Measurements from ENCODE around the gene AXDND1. TPM values are rescaled to one million over a fixed set of nuclear protein-coding genes. Genes with fewer than 3 reads are reported as not detected.
"Not testable (repeated sequence)": the region's sequence is repeated elsewhere in the genome, so short reads cannot be mapped to it uniquely, and the experiment has no call there.

The AXDND1 gene
- polyA plus RNA-seq, 6 donors from 2014 or later: 0.08 TPM; not detected in 5

GRCh38 chr1:179384027-179384426 lies 18.3 kb downstream of the AXDND1 start:
- peaks cover 0 to 6% (median 4%) of the 10 kb centered on the region in 3 donors for H3K27me3 Mint-ChIP-seq
- no peak overlapping the region for H3K27ac Mint-ChIP-seq
- ATAC-seq (ENCODE audit: low read depth in 2 of 2) (no peak), DNase-seq (no peak)
- no peaks in the 10 kb centered on the region for H3K4me1 Mint-ChIP-seq
- no peak overlapping the region for H3K4me3 Mint-ChIP-seq
- no peaks in the 10 kb centered on the region for H3K36me3 Mint-ChIP-seq
- H3K9me3 Mint-ChIP-seq: no peaks in the 10 kb centered on the region

- Mint-ChIP-seq H3K9me3 (no peaks in the 10 kb centered on the region), H3K4me1 (no peaks in the 10 kb centered on the region), H3K36me3 (no peaks in the 10 kb centered on the region), H3K4me3 (no peak overlapping the region), H3K27me3 (peaks cover 0 to 6% (median 4%) of the 10 kb centered on the region in 3 donors), H3K27ac (no peak overlapping the region)
- DNase-seq (no peak), ATAC-seq (ENCODE audit: low read depth in 2 of 2) (no peak)
Measured at GRCh38 chr1:179385510-179385909, 19.7 kb downstream of the AXDND1 start.

GRCh38 chr1:179393721-179394120 lies 27.9 kb downstream of the AXDND1 start:
- no peak overlapping the region for H3K27ac Mint-ChIP-seq
- H3K4me3 Mint-ChIP-seq: no peak overlapping the region
- DNase-seq (no peak), ATAC-seq (ENCODE audit: low read depth in 2 of 2) (no peak)
- H3K27me3 Mint-ChIP-seq: peaks cover 12 to 39% (median 19%) of the 10 kb centered on the region in 3 donors
- H3K36me3 Mint-ChIP-seq: peaks cover 8 to 25% of the 10 kb centered on the region in 2 donors
- H3K4me1 Mint-ChIP-seq: no peaks in the 10 kb centered on the region
- peaks cover 5 to 32% (median 23%) of the 10 kb centered on the region in 7 donors for H3K9me3 Mint-ChIP-seq

GRCh38 chr1:179399399-179399798 lies 33.6 kb downstream of the AXDND1 start:
- not testable (repeated sequence) for H3K27ac Mint-ChIP-seq; H3K4me1 Mint-ChIP-seq; H3K4me3 Mint-ChIP-seq; DNase-seq; ATAC-seq (ENCODE audit: low read depth in 2 of 2); H3K9me3 Mint-ChIP-seq; H3K36me3 Mint-ChIP-seq
- H3K27me3 Mint-ChIP-seq: peaks cover 7 to 27% (median 23%) of the 10 kb centered on the region in 3 donors

- not testable (repeated sequence) for H3K36me3 Mint-ChIP-seq, H3K27me3 Mint-ChIP-seq
Measured at GRCh38 chr1:179417760-179418159, 52.0 kb downstream of the AXDND1 start.

GRCh38 chr1:179418706-179419105 lies 52.9 kb downstream of the AXDND1 start:
- not testable (repeated sequence) for H3K4me3 Mint-ChIP-seq; ATAC-seq (ENCODE audit: low read depth in 2 of 2); DNase-seq; H3K36me3 Mint-ChIP-seq; H3K27ac Mint-ChIP-seq; H3K27me3 Mint-ChIP-seq; H3K4me1 Mint-ChIP-seq
- H3K9me3 Mint-ChIP-seq: peaks cover 3 to 29% (median 9%) of the 10 kb centered on the region in 7 donors

More at GRCh38 chr1:179417760-179418159, 52.0 kb downstream of the AXDND1 start:
- peaks cover 2 to 28% (median 8%) of the 10 kb centered on the region in 7 donors for H3K9me3 Mint-ChIP-seq
- H3K4me1 Mint-ChIP-seq; H3K27ac Mint-ChIP-seq; DNase-seq; ATAC-seq (ENCODE audit: low read depth in 2 of 2); H3K4me3 Mint-ChIP-seq: not testable (repeated sequence)

- no peak overlapping the region for H3K27ac Mint-ChIP-seq
- H3K27me3 Mint-ChIP-seq: peaks cover 0 to 7% (median 0%) of the 10 kb centered on the region in 3 donors
- ATAC-seq (ENCODE audit: low read depth in 2 of 2) (no peak), DNase-seq (no peak)
- no peak overlapping the region for H3K4me3 Mint-ChIP-seq
- H3K4me1 Mint-ChIP-seq: no peaks in the 10 kb centered on the region
- H3K36me3 Mint-ChIP-seq: peaks cover 13 to 28% of the 10 kb centered on the region in 2 donors
- H3K9me3 Mint-ChIP-seq: peaks cover 12 to 51% (median 25%) of the 10 kb centered on the region in 7 donors
Measured at GRCh38 chr1:179424610-179425009, 58.8 kb downstream of the AXDND1 start.

- peaks cover 12 to 47% (median 25%) of the 10 kb centered on the region in 7 donors for H3K9me3 Mint-ChIP-seq
- ATAC-seq (ENCODE audit: low read depth in 2 of 2): no peak
Measured at GRCh38 chr1:179425186-179425585, 59.4 kb downstream of the AXDND1 start.

GRCh38 chr1:179437171-179437570 lies 71.4 kb downstream of the AXDND1 start:
- H3K9me3 Mint-ChIP-seq: peaks cover 2 to 16% (median 4%) of the 10 kb centered on the region in 7 donors
- peak overlapping the region in 1 of 6 donors; percentile 47 for H3K27ac Mint-ChIP-seq
- DNase-seq: no peak
- peaks cover 23 to 36% (median 26%) of the 10 kb centered on the region in 3 donors for H3K27me3 Mint-ChIP-seq
- H3K4me1 Mint-ChIP-seq: no peaks in the 10 kb centered on the region
- peaks cover 0 to 5% of the 10 kb centered on the region in 2 donors for H3K36me3 Mint-ChIP-seq
- ATAC-seq (ENCODE audit: low read depth in 2 of 2): no peak
- H3K4me3 Mint-ChIP-seq: no peak overlapping the region

More at GRCh38 chr1:179425186-179425585, 59.4 kb downstream of the AXDND1 start:
- H3K27me3 Mint-ChIP-seq: peaks cover 0 to 7% (median 0%) of the 10 kb centered on the region in 3 donors
- H3K4me1 Mint-ChIP-seq: no peaks in the 10 kb centered on the region
- no peak for DNase-seq
- no peak overlapping the region for H3K4me3 Mint-ChIP-seq
- H3K27ac Mint-ChIP-seq: no peak overlapping the region
- H3K36me3 Mint-ChIP-seq: peaks cover 13 to 28% of the 10 kb centered on the region in 2 donors

GRCh38 chr1:179439646-179440045 lies 73.9 kb downstream of the AXDND1 start:
- peaks cover 7 to 19% (median 17%) of the 10 kb centered on the region in 3 donors for H3K27me3 Mint-ChIP-seq
- H3K4me1 Mint-ChIP-seq: not testable (repeated sequence)

GRCh38 chr1:179440301-179440700 lies 74.5 kb downstream of the AXDND1 start:
- H3K4me3 Mint-ChIP-seq; H3K27ac Mint-ChIP-seq; H3K36me3 Mint-ChIP-seq; H3K9me3 Mint-ChIP-seq; DNase-seq; ATAC-seq (ENCODE audit: low read depth in 2 of 2); H3K4me1 Mint-ChIP-seq: not testable (repeated sequence)
- peaks cover 5 to 17% (median 15%) of the 10 kb centered on the region in 3 donors for H3K27me3 Mint-ChIP-seq

More at GRCh38 chr1:179439646-179440045, 73.9 kb downstream of the AXDND1 start:
- H3K4me3 Mint-ChIP-seq; DNase-seq; H3K36me3 Mint-ChIP-seq; ATAC-seq (ENCODE audit: low read depth in 2 of 2); H3K27ac Mint-ChIP-seq; H3K9me3 Mint-ChIP-seq: not testable (repeated sequence)

GRCh38 chr1:179440971-179441370 lies 75.2 kb downstream of the AXDND1 start:
- Mint-ChIP-seq H3K4me1 (no peaks in the 10 kb centered on the region), H3K4me3 (no peak overlapping the region), H3K36me3 (no peaks in the 10 kb centered on the region), H3K27me3 (peaks cover 9 to 15% (median 15%) of the 10 kb centered on the region in 3 donors), H3K9me3 (peaks cover 0 to 7% (median 2%) of the 10 kb centered on the region in 7 donors), H3K27ac (no peak overlapping the region)
- ATAC-seq (ENCODE audit: low read depth in 2 of 2) (no peak), DNase-seq (no peak)

GRCh38 chr1:179441501-179441900 lies 75.7 kb downstream of the AXDND1 start:
- Mint-ChIP-seq H3K27ac (no peak overlapping the region), H3K4me3 (no peak overlapping the region), H3K9me3 (peaks cover 0 to 7% (median 2%) of the 10 kb centered on the region in 7 donors), H3K27me3 (peaks cover 9 to 11% (median 10%) of the 10 kb centered on the region in 3 donors), H3K4me1 (no peaks in the 10 kb centered on the region), H3K36me3 (no peaks in the 10 kb centered on the region)
- no peak for DNase-seq
- ATAC-seq (ENCODE audit: low read depth in 2 of 2): no peak

- DNase-seq; H3K4me3 Mint-ChIP-seq; H3K9me3 Mint-ChIP-seq; H3K4me1 Mint-ChIP-seq; ATAC-seq (ENCODE audit: low read depth in 2 of 2); H3K36me3 Mint-ChIP-seq; H3K27ac Mint-ChIP-seq: not testable (repeated sequence)
- H3K27me3 Mint-ChIP-seq: peaks cover 9 to 19% (median 10%) of the 10 kb centered on the region in 3 donors
Measured at GRCh38 chr1:179442846-179443245, 77.1 kb downstream of the AXDND1 start.
